Measurements from ENCODE around the gene ZNG1F. TPM values are rescaled to one million over a fixed set of nuclear protein-coding genes. Genes with fewer than 3 reads are reported as not detected.
"Not testable (repeated sequence)": the region's sequence is repeated elsewhere in the genome, so short reads cannot be mapped to it uniquely, and the experiment has no call there.

ZNG1F gene
- total RNA-seq (2014; rRNA removed; shearing (Covaris generic)): 8.4 and 12.4 TPM in 2 replicates
- polyA plus RNA-seq (2015; cell fraction: cytosol; rRNA removed): 11.4 and 16.6 TPM in 2 replicates
- 49.9 and 82.1 TPM in 2 replicates for polyA plus RNA-seq (2015; cell fraction: nucleus; rRNA removed)

GRCh38 chr9:41189217-41189616 lies at the start of gene ZNG1F:
TSS of gene ZNG1F (minus strand) at chr9:41189317. CDS start at chr9:41189258, 59 bp downstream.
- in situ Hi-C loops (cut with HindIII; ENCODE audit: low pct_unique_long_range_greater_than_20kb, low sequenced_read_pairs): not testable (repeated sequence)

GRCh38 chr9:41237110-41237749 lies 48.1 kb upstream of the ZNG1F start:
- peak; percentile 7 for DNase-seq (ENCODE audit: low read depth, low spot score)
- in situ Hi-C loops (cut with HindIII; ENCODE audit: low pct_unique_long_range_greater_than_20kb, low sequenced_read_pairs): not testable (repeated sequence)

More at GRCh38 chr9:41189217-41189616, at the start of gene ZNG1F:
- DNase-seq (ENCODE audit: low read depth, low spot score): not testable (repeated sequence)

- in situ Hi-C loops (cut with HindIII; ENCODE audit: low pct_unique_long_range_greater_than_20kb, low sequenced_read_pairs); DNase-seq (ENCODE audit: low read depth, low spot score): not testable (repeated sequence)
Observed at GRCh38 chr9:41236486-41237109, 47.5 kb upstream of the ZNG1F start.

- not testable (repeated sequence) for DNase-seq (ENCODE audit: low read depth, low spot score)
Observed at GRCh38 chr9:41234811-41235805, 46.0 kb upstream of the ZNG1F start.

GRCh38 chr9:41234221-41234620 lies 45.1 kb upstream of the ZNG1F start:
- in situ Hi-C loops (cut with HindIII; ENCODE audit: low pct_unique_long_range_greater_than_20kb, low sequenced_read_pairs); DNase-seq (ENCODE audit: low read depth, low spot score): not testable (repeated sequence)

More at GRCh38 chr9:41234811-41235805, 46.0 kb upstream of the ZNG1F start:
- in situ Hi-C loops (cut with HindIII; ENCODE audit: low pct_unique_long_range_greater_than_20kb, low sequenced_read_pairs): not testable (repeated sequence)

- DNase-seq (ENCODE audit: low read depth, low spot score); in situ Hi-C loops (cut with HindIII; ENCODE audit: low pct_unique_long_range_greater_than_20kb, low sequenced_read_pairs): not testable (repeated sequence)
Observed at GRCh38 chr9:41232326-41232725, 43.2 kb upstream of the ZNG1F start.

- in situ Hi-C loops (cut with HindIII; ENCODE audit: low pct_unique_long_range_greater_than_20kb, low sequenced_read_pairs): not testable (repeated sequence)
- DNase-seq (ENCODE audit: low read depth, low spot score): peak; percentile 24
Observed at GRCh38 chr9:41230418-41230817, 41.3 kb upstream of the ZNG1F start.

GRCh38 chr9:41229408-41230401 lies 40.6 kb upstream of the ZNG1F start:
- in situ Hi-C loops (cut with HindIII; ENCODE audit: low pct_unique_long_range_greater_than_20kb, low sequenced_read_pairs): no loop called here

GRCh38 chr9:41219831-41220230 lies 30.7 kb upstream of the ZNG1F start:
- in situ Hi-C loops (cut with HindIII; ENCODE audit: low pct_unique_long_range_greater_than_20kb, low sequenced_read_pairs): not testable (repeated sequence)

More at GRCh38 chr9:41229408-41230401, 40.6 kb upstream of the ZNG1F start:
- DNase-seq (ENCODE audit: low read depth, low spot score): peak; percentile 6

GRCh38 chr9:41188439-41188838 lies 678 bp downstream of the ZNG1F start:
- DNase-seq (ENCODE audit: low read depth, low spot score); in situ Hi-C loops (cut with HindIII; ENCODE audit: low pct_unique_long_range_greater_than_20kb, low sequenced_read_pairs): not testable (repeated sequence)

More at GRCh38 chr9:41219831-41220230, 30.7 kb upstream of the ZNG1F start:
- DNase-seq (ENCODE audit: low read depth, low spot score): not testable (repeated sequence)

- DNase-seq (ENCODE audit: low read depth, low spot score): not testable (repeated sequence)
Observed at GRCh38 chr9:41174994-41175393, 14.1 kb downstream of the ZNG1F start.

GRCh38 chr9:41150116-41150515 lies 39.0 kb downstream of the ZNG1F start:
- in situ Hi-C loops (cut with HindIII; ENCODE audit: low pct_unique_long_range_greater_than_20kb, low sequenced_read_pairs): not testable (repeated sequence)

More at GRCh38 chr9:41174994-41175393, 14.1 kb downstream of the ZNG1F start:
- in situ Hi-C loops (cut with HindIII; ENCODE audit: low pct_unique_long_range_greater_than_20kb, low sequenced_read_pairs): not testable (repeated sequence)

GRCh38 chr9:41141878-41142277 lies 47.2 kb downstream of the ZNG1F start:
- DNase-seq (ENCODE audit: low read depth, low spot score); in situ Hi-C loops (cut with HindIII; ENCODE audit: low pct_unique_long_range_greater_than_20kb, low sequenced_read_pairs): not testable (repeated sequence)

More at GRCh38 chr9:41150116-41150515, 39.0 kb downstream of the ZNG1F start:
- DNase-seq (ENCODE audit: low read depth, low spot score): not testable (repeated sequence)

- DNase-seq (ENCODE audit: low read depth, low spot score); in situ Hi-C loops (cut with HindIII; ENCODE audit: low pct_unique_long_range_greater_than_20kb, low sequenced_read_pairs): not testable (repeated sequence)
Observed at GRCh38 chr9:41128581-41128980, 60.5 kb downstream of the ZNG1F start, which contains the start of gene FOXD4L6. TSS of gene FOXD4L6 (minus strand) at chr9:41128681. CDS start at chr9:41128383, 298 bp downstream.

- DNase-seq (ENCODE audit: low read depth, low spot score); in situ Hi-C loops (cut with HindIII; ENCODE audit: low pct_unique_long_range_greater_than_20kb, low sequenced_read_pairs): not testable (repeated sequence)
Observed at GRCh38 chr9:41126746-41127446, 62.2 kb downstream of the ZNG1F start.
